ENCODE results near the gene GUCA1A.

GUCA1A gene

DNA sequence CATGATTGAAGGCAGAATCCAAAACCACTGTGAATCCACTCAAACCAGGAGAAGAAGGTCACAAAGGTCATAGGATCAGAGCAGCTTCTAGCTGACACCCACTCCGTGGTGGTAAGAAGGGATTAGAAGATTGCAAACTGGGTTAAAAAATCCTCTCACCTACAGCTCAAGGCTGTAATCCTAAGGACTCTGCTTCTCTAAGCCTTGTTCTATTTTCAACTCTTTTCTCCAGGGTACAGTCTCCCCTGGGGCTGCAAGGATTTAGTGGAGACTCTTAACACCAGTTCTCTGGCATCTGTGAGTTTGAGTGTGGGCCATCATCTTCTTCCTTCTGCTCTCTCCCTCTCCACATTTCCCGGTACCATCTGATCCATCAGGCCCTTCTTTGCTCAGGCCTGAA lies at the start of gene GUCA1A:
Gene GUCA1A (plus strand): TSS at position 264 of the 400 bp plus-strand sequence. CDS start 250 bp downstream, outside the sequence.
- TF ChIP-seq GLIS3 (CRISPR knock-in tag; IDR thresholded peaks at IDR 0.05) (no peak), SNAI2 (CRISPR knock-in tag; IDR thresholded peaks at IDR 0.05) (no peak), PPARA (CRISPR knock-in tag; IDR thresholded peaks at IDR 0.05; ENCODE audit: borderline replicate concordance) (no peak), RARB (CRISPR knock-in tag; IDR thresholded peaks at IDR 0.05) (no peak), ZNF8 (CRISPR knock-in tag; IDR thresholded peaks at IDR 0.05) (no peak), ZC3H10 (CRISPR knock-in tag; IDR thresholded peaks at IDR 0.05) (no peak), ESRRG (CRISPR knock-in tag; IDR thresholded peaks at IDR 0.05) (no peak)

DNA sequence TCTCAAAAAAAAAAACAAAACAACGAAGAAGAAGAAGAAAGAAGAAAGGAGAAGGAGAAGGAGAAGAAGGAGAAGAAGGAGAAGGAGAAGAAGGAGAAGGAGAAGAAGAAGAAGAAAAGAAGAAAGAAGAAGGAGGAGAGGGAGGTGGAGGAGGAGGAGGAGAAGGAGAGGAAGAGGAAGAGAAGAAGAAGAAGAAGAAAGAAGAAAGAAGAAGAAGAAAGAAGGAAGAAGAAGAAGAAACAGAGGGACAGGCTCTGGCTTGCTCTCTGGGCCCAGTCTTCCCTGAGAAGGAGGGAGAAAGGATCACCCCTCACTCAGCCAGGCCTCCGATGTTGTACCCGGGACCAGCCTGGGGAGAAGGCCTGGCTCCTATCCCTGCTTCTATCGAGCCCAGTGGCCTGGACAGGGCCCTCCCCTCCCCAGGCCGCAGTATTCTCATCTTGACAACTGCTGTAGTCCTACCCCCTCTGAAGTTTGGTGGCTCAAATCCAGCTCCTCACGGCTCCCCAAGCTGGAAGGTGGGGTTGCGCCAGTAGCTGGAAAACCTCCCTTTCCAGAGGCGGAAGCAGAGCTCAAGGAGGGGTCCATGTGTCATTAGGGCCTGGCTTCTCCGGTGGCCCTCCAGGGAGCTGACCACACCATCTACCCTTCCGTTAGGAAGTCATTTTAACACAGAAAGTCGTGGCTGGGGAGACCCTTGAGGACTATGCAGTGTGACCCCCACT lies 49.6 kb upstream of the GUCA1A start:
- TF ChIP-seq, protein P1, sequence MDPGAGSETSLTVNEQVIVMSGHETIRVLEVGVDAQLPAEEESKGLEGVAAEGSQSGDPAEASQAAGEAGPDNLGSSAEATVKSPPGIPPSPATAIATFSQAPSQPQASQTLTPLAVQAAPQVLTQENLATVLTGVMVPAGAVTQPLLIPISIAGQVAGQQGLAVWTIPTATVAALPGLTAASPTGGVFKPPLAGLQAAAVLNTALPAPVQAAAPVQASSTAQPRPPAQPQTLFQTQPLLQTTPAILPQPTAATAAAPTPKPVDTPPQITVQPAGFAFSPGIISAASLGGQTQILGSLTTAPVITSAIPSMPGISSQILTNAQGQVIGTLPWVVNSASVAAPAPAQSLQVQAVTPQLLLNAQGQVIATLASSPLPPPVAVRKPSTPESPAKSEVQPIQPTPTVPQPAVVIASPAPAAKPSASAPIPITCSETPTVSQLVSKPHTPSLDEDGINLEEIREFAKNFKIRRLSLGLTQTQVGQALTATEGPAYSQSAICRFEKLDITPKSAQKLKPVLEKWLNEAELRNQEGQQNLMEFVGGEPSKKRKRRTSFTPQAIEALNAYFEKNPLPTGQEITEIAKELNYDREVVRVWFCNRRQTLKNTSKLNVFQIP (CRISPR knock-in tag; IDR thresholded peaks at IDR 0.05; ENCODE audit: borderline replicate concordance, low read depth) = no peak
- TF ChIP-seq ARNTL (CRISPR knock-in tag; IDR thresholded peaks at IDR 0.05; ENCODE audit: borderline replicate concordance, low read depth) = no peak
- no peak for ATAC-seq

More for the DNA sequence above, at the start of gene GUCA1A:
- no peak for ATAC-seq

DNA sequence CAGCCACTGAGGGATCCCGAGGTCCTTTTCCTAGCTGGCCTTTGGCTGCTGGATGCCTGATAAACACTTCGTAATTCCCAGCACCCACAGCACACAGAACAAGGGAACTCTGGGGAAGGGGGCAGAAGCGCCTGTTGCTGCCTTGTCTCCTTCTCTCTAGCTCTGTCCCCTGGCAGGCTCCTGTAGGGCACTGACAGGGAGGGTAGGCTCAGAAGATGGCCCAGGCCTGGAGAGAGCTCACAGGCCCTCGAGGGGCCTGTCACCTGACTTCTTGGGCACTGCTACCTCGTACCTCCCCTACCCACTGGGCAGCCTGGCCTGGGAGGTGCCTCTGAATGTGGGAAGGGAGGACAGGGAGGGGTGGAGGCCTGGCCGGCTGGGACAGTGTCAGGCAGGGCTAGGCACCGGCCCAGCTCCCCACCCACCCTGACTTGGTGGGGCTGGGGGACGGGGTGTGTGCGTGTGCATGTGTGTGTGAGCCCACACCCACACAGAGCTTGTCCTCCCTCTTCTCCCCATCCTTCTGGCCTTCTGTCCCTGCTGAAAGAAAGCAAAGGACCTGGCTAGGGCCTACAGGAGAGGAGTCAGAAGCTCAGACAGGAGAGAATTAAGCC lies 48.8 kb upstream of the GUCA1A start:
- no peak for TF ChIP-seq TCF4 (CRISPR knock-in tag; IDR thresholded peaks at IDR 0.05; ENCODE audit: borderline replicate concordance)
- no peak for TF ChIP-seq ZNF8 (CRISPR knock-in tag; IDR thresholded peaks at IDR 0.05)
- TF ChIP-seq CSDC2 (CRISPR knock-in tag; IDR thresholded peaks at IDR 0.05) = no peak
- TF ChIP-seq, protein P2, sequence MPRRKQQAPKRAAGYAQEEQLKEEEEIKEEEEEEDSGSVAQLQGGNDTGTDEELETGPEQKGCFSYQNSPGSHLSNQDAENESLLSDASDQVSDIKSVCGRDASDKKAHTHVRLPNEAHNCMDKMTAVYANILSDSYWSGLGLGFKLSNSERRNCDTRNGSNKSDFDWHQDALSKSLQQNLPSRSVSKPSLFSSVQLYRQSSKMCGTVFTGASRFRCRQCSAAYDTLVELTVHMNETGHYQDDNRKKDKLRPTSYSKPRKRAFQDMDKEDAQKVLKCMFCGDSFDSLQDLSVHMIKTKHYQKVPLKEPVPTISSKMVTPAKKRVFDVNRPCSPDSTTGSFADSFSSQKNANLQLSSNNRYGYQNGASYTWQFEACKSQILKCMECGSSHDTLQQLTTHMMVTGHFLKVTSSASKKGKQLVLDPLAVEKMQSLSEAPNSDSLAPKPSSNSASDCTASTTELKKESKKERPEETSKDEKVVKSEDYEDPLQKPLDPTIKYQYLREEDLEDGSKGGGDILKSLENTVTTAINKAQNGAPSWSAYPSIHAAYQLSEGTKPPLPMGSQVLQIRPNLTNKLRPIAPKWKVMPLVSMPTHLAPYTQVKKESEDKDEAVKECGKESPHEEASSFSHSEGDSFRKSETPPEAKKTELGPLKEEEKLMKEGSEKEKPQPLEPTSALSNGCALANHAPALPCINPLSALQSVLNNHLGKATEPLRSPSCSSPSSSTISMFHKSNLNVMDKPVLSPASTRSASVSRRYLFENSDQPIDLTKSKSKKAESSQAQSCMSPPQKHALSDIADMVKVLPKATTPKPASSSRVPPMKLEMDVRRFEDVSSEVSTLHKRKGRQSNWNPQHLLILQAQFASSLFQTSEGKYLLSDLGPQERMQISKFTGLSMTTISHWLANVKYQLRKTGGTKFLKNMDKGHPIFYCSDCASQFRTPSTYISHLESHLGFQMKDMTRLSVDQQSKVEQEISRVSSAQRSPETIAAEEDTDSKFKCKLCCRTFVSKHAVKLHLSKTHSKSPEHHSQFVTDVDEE (CRISPR knock-in tag; IDR thresholded peaks at IDR 0.05) = no peak
- TF ChIP-seq RARB (CRISPR knock-in tag; IDR thresholded peaks at IDR 0.05) = no peak
- TF ChIP-seq SNAI2 (CRISPR knock-in tag; IDR thresholded peaks at IDR 0.05) = no peak
- no peak for TF ChIP-seq ZFP3 (CRISPR knock-in tag; IDR thresholded peaks at IDR 0.05)
- TF ChIP-seq ZFP30 (CRISPR knock-in tag; IDR thresholded peaks at IDR 0.05) = no peak
- TF ChIP-seq, protein P3, sequence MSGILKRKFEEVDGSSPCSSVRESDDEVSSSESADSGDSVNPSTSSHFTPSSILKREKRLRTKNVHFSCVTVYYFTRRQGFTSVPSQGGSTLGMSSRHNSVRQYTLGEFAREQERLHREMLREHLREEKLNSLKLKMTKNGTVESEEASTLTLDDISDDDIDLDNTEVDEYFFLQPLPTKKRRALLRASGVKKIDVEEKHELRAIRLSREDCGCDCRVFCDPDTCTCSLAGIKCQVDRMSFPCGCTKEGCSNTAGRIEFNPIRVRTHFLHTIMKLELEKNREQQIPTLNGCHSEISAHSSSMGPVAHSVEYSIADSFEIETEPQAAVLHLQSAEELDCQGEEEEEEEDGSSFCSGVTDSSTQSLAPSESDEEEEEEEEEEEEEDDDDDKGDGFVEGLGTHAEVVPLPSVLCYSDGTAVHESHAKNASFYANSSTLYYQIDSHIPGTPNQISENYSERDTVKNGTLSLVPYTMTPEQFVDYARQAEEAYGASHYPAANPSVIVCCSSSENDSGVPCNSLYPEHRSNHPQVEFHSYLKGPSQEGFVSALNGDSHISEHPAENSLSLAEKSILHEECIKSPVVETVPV (CRISPR knock-in tag; IDR thresholded peaks at IDR 0.05) = no peak
- no peak for TF ChIP-seq ZC3H10 (CRISPR knock-in tag; IDR thresholded peaks at IDR 0.05)
- no peak for TF ChIP-seq OSR1 (CRISPR knock-in tag; IDR thresholded peaks at IDR 0.05)
- TF ChIP-seq, protein P4, sequence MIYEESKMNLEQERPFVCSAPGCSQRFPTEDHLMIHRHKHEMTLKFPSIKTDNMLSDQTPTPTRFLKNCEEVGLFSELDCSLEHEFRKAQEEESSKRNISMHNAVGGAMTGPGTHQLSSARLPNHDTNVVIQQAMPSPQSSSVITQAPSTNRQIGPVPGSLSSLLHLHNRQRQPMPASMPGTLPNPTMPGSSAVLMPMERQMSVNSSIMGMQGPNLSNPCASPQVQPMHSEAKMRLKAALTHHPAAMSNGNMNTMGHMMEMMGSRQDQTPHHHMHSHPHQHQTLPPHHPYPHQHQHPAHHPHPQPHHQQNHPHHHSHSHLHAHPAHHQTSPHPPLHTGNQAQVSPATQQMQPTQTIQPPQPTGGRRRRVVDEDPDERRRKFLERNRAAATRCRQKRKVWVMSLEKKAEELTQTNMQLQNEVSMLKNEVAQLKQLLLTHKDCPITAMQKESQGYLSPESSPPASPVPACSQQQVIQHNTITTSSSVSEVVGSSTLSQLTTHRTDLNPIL (CRISPR knock-in tag; IDR thresholded peaks at IDR 0.05; ENCODE audit: low read depth) = no peak
- TF ChIP-seq, protein P5, sequence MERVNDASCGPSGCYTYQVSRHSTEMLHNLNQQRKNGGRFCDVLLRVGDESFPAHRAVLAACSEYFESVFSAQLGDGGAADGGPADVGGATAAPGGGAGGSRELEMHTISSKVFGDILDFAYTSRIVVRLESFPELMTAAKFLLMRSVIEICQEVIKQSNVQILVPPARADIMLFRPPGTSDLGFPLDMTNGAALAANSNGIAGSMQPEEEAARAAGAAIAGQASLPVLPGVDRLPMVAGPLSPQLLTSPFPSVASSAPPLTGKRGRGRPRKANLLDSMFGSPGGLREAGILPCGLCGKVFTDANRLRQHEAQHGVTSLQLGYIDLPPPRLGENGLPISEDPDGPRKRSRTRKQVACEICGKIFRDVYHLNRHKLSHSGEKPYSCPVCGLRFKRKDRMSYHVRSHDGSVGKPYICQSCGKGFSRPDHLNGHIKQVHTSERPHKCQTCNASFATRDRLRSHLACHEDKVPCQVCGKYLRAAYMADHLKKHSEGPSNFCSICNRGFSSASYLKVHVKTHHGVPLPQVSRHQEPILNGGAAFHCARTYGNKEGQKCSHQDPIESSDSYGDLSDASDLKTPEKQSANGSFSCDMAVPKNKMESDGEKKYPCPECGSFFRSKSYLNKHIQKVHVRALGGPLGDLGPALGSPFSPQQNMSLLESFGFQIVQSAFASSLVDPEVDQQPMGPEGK (CRISPR knock-in tag; IDR thresholded peaks at IDR 0.05; ENCODE audit: borderline replicate concordance) = no peak
- TF ChIP-seq, protein P1 (CRISPR knock-in tag; IDR thresholded peaks at IDR 0.05; ENCODE audit: borderline replicate concordance, low read depth) = no peak
- no peak for TF ChIP-seq ZNF70 (CRISPR knock-in tag; IDR thresholded peaks at IDR 0.05)
- TF ChIP-seq ZNF565 (CRISPR knock-in tag; conservative IDR thresholded peaks at IDR 0.05; ENCODE audit: low read depth) = no peak
- no peak for ATAC-seq

Measured in SK-N-SH treated with all-trans-retinoic acid at 6 μM for 48 hours (cell line).